Central memory CD4-positive, alpha-beta T cell (primary cell): ENCODE data around the gene MKNK2.
"Not testable (repeated sequence)": the region's sequence is repeated elsewhere in the genome, so short reads cannot be mapped to it uniquely, and the experiment has no call there.

Experiments
- DNase-seq: peaks from one replicate; pipeline ENCODE4 v3.0.0; 2022

Gene MKNK2

DNA sequence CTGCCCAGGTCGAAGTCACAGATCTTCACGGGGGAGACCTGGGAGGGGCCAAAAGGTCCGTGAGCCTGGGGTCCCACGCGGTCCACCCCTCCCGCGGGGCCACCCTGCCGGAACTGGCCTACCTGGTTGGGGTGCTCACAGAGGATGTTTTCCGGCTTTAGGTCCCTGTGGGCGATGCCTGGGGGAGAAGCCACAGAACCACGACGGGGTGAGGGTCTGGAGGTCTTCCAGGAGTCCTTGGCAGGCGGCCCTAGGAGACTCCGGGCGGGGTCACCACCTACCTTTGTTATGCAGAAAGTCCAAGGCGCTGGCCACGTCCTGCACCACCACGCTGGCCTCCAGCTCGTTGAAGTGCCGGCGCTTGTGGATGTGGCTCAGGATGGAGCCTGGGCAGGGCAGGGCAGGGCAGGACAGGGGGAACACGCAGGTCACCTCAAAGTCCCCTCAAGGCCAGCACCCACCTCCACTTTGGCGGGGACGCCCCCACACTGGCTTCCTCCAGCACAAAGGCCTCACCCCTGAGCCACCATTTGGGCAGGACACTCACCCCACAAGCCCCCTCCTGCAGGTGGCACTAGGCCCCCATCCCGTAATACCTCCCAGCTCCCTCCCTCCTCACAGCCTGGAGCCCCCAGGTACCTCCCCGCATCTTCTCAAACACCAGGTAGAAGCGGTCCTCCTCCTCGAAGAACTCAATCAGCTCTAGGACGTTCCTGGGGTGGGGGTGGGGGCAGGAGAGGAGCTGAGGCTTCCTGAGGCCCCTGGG is 8.4 kb downstream of the MKNK2 start:
- DNase-seq = no peak

DNA sequence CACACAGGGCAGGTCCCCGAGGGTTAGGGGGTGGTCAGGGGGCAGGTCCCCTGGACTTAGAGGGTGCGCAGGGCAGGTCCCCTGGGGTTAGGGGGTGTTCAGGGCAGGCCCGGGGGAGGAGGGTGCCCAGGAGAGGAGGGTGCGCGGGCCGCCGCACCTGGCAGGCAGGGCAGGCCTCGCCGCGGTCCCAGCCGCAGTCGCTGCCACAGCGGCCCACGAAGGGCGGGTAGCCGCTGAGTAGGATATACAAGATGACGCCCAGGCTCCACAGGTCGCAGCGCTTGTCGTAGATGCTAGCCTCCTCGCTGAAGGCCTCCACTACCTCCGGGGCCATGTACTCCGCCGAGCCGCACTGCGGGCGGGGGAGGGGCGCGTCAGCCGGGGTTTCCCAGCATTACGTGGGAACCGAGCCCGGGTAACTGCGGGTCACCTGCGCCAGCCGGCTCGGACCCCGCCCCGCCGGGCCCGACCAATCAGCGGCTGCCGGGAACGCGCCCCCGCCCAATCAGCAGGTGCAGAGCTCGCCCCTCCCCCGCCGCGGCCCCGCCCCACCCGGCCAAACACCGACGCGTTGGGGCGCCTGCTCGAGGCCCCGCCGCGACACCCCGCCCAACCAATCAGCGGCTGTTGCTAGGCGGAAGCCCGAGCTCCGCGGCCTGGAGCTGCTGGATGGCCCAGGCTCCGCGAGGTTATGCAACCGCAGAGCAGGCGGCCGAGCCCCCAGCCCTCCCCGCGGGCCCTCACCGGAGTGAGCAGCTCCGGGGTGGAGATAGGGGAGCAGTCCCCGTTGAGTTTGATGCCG is 9.2 kb downstream of the MKNK2 start:
- peak; percentile 100 for DNase-seq

DNA sequence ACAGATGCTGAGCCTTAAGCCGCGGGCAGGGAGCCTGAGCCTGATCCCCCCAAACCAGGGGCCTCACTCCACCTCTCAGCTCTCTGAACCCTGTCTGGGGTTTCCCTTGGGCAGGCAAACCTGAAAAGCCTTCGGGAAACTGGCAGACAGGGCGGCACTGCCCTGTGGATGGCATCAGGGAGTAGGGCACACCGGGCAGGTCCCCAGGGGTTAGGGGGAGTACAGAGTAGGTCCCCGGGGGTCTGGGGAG is 9.7 kb downstream of the MKNK2 start:
- no peak for DNase-seq

DNA sequence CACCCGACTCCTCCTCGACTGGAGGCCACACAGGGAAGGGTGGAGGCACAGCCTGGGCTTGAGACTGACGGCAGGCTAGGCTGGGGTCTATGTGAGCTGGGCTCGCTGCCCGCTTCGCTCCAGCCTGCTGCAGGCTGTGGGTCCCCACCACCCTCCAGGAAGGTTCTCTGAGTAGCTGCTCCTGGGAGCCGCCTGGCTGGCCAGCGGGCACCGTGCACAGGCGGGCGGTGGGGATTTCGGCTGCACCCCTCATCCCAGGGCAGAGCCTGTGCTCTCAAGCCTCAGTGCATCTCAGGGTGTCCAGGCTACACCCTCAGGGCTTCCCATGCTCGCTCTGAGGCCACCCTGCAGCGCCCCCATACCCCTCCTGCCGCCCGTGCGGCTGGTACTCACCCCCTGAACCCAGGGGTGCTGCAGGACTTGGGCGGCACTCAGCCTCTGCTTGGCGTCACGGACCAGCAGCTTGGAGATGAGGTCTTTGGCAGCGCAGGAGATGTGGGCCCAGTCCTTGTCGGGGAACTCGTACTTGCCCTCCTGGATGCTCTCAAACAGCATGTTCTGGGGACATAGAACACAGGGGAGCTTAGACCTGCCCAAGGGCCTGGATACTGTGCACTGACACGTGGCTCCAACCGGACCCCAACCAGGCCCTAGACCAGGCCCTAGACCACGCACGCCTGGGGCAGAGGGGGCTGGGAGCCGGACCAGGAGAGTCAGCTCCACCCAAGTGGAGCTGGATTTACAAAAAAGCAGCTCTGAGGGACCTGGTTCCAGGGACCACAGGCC is 10.2 kb downstream of the MKNK2 start:
- DNase-seq = no peak

DNA sequence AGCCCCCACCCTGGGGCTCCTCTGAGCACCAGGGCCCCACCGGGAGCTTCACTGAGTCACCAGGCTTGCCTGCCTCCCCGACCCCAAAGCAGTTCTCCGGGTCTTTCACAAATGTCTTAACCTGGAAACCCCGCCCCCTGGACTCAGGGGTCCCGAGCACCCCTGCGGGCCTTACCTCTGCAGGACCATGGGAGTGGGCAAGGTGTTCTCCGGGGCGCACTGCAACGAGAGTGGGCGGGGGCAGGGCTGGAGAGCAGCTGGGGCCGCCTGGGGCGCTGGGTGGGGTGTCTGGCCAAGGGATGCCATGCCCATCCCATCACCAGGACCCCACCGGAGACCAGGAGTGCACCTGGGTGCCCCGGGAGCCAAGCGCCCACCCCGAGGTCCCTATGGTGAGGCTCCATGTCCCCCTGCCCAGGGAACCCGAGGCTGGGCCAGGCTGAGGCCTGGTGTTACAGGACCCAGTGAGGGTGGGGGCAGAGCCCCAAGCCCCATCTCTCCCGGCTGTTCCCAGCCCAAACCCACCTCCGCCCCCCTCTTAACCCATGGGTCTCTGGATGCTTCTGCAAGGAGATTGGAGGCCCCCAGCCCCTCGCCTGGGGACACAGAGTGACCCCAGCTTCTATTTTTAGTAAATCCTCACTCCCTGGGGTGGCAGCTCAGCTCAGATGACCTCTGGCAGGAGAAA is 10.9 kb downstream of the MKNK2 start:
- DNase-seq = no peak

GRCh38 chr19:2039089-2039958 is 11.7 kb downstream of the MKNK2 start:
- DNase-seq = no peak

GRCh38 chr19:2038284-2039088 is 12.6 kb downstream of the MKNK2 start:
- no peak for DNase-seq

DNA sequence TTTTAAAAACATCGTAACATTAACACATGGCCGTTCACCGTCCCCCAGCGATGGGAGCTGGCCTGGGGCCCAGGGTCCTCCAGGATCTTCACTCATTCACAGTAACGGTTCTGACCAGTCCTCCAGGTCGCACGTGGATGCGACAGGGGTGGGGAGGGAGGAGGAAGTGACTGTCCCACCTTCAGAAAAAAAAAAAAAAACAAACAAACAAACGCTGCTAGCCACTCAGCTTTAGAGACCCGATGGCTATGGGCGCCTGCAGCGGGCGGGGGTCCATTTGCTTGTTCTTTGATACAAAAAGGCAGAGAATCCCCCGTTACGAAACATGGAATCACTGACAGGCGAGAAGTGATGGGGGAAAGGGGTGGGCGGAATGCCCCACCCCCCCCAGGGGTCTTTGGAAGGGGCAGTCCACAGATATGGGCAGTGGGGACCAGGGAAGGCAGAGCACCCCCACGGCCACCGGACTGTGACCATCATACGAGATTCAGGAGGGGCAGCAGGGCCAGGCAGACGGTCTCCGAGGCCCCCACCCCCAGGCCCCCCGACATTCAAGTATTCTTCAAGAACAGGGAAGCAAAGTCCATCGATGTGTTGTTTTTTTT is 13.3 kb downstream of the MKNK2 start:
- no peak for DNase-seq

- no peak for DNase-seq
Observed at GRCh38 chr19:2036424-2036823, 14.6 kb downstream of the MKNK2 start.

DNA sequence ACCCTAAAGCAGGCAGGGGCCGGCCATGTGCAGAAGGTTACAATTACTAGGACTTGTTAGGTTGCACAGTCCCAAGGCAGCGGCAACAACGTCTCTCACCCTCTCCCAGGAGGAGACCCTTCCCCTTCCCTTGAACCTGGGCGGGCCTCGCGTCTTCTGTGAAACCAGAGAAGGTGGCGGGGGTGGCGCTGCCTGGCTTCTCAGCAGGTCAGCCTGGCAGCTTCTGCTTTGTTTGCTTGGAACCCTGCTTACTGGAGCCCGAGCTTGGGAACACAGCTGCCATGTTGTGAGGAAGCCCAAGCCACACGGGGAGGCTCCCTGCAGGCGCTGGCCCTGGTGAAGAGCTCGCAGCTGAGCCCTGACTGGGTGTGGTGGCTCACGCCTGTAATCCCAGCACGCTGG is 15.5 kb downstream of the MKNK2 start:
- no peak for DNase-seq

GRCh38 chr19:2034729-2035589 is 16.1 kb downstream of the MKNK2 start:
- peak; percentile 56 for DNase-seq

- DNase-seq = not testable (repeated sequence)
Observed at GRCh38 chr19:2034253-2034652, 16.8 kb downstream of the MKNK2 start.

DNA sequence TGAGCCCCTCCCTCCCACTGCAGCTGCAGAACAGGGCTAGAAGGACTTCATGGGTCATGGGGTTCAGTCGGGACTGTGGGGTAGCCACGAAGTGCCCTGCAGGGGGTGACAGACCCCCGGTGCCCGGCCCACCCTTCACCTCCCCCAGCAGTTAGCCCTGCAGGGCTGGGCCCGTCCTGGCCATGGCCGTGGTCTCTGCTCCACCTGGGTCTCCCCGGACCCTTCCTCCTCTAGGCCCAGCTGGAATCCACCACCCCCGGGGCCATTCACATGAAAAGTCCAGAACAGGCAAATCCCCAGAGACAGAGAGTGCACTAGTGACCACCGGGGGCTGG is 17.3 kb downstream of the MKNK2 start:
- DNase-seq = no peak

GRCh38 chr19:2033115-2033824 is 17.8 kb downstream of the MKNK2 start:
- no peak for DNase-seq

DNA sequence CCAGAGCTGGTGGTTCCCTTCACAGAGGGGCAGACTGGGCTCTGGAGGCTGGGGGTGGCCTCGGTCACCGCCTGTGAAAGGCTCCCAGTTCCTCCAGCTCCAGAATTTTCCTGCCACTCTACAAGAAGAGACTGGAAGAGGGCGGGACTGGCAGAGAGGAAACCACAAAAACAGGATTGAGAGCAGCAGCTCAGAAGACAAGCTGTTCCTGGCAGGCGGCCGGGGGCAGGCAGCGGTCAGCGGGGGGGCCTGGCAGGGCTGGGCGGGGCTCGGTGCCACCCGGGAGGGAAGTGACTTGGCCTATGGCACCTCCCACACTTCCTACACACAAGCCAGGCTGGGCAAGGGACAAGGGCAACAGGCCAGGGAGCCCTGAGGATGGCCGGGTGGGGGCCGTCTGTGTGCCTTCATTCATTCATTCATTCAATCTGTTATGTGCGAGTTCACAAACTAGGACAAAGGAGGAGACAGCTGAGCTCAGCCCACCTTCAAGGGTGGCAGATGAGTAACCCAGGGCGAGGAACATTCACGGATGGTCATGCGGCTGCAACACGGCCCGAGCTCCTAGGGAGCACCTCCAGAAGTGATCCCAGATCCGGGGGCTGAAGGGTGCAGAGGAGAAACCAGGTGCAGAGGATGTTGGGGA is 18.6 kb downstream of the MKNK2 start:
- DNase-seq = no peak

GRCh38 chr19:2027361-2027760 is 23.7 kb downstream of the MKNK2 start:
- no peak for DNase-seq

GRCh38 chr19:2026770-2027169 is 24.3 kb downstream of the MKNK2 start:
- DNase-seq = no peak

DNA sequence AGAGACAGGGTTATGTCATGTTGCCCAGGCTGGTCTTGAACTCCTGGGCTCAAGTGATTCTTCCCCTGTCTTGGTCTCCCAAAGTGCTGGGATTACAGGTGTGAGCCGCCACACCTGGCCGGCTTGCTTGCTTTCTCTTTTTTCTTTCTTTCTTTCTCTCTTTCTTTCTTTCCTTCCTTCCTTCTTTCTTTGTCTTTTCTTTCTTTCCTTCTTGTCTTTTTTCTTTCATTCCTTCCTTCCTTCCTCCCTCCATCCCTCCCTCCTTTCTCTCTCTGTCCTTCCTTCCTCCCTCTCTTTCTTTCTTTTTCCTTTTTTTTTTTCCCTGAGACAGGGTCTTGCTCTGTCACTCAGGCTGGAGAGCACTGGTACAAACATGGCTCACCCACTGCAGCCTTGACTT is 28.8 kb downstream of the MKNK2 start:
- DNase-seq = no peak
